RCC 7860 (cell line): Measurements from ENCODE around the gene GPS2.
"Not testable (repeated sequence)": the region's sequence is repeated elsewhere in the genome, so short reads cannot be mapped to it uniquely, and the experiment has no call there.

Experiments
- DNase-seq: peaks from one replicate; pipeline ENCODE4 v3.0.0-alpha.2; 2015; ENCODE audit warnings: low spot score
- FAIRE-seq: peaks from 2 replicates; lab custom pipeline; 2012; peaks lifted over from hg19 to GRCh38; lab: Jason Lieb, UNC

The GPS2 gene

DNA sequence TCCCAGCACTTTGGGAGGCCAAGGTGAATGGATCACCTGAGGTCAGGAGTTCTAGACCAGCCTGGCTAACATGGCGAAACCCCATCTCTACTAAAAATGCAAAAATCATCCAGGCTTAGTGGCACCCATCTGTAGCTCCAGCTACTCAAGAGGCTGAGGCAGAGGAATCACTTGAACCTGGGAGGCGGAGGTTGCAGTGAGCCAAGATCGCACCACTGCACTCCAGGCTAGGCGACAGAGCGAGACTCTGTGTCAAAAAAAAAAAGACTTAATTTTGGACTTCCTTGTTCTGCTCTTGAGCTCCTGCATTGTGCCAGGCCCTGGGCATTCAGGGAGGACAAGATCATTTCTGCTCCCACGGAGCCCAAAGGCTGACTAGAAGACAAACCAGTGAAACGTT is 22.4 kb upstream of the GPS2 start:
- not testable (repeated sequence) for FAIRE-seq, DNase-seq

DNA sequence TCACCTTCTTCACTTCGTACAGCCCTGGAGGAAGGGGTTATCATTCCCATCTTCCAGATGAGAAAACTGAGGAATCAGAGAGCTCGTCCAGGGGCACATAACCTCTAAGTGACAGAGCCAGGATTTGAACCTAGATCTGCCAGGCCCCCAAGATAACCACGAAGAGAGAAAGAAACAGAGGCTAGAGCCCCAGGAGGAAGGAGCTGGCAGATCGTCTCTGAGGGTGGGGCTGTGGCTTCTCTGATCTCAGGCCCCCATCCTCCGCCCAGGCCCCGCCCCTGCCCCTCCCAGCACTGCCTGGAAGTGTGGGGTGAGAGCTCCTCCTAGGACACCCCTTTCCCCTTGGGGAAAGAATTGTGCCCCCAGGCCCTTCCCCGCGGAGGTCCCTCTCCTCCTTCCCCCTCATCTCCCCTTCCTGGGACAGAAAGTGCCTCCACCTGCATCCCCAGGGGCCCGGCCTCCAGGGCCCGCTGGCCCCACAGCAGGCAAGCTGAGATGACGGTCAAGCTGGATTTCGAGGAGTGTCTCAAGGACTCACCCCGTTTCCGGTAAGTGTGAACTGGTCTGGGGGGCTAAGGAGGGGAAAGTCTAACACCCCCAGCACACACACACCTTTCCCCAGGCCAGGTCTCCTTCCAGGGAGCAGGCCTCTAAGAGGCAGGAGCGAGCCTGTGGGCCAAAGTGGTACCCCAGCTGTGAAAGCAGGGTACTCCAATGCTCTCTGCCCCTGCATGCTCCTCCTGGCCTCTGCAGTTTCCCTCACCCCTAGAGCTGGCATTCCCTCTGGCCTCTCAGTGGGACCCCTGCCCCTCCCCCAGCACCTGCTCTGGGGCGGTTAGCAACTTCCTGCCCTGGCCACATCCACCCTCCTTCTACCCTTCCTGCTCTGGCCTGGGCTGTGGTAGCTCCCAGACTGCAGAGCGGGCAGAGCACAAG is 21.3 kb upstream of the GPS2 start, which contains the start of gene ACAP1:
ACAP1 (plus strand) TSS at position 290 of the 936 bp plus-strand sequence; CDS start at position 496, 206 bp downstream.
- DNase-seq (no peak), FAIRE-seq (no peak)

DNA sequence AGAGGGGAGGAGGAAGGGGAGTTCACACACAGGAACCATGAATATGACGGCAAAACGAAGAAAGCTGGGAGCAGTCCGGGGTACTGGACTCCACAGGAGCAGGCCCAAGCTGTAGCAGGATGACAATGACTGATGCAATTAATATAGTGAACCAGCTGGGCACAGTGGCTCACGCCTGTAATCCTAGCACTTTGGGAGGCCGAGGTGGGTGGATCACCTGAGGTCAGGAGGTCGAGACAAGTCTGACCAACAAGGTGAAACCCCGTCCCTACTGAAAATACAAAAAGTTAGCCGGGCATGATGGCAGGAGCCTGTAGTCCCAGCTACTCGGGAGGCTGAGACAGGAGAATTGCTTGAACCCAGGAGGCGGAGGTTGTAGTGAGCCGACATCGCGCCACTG is 20.6 kb upstream of the GPS2 start:
- not testable (repeated sequence) for DNase-seq, FAIRE-seq

DNA sequence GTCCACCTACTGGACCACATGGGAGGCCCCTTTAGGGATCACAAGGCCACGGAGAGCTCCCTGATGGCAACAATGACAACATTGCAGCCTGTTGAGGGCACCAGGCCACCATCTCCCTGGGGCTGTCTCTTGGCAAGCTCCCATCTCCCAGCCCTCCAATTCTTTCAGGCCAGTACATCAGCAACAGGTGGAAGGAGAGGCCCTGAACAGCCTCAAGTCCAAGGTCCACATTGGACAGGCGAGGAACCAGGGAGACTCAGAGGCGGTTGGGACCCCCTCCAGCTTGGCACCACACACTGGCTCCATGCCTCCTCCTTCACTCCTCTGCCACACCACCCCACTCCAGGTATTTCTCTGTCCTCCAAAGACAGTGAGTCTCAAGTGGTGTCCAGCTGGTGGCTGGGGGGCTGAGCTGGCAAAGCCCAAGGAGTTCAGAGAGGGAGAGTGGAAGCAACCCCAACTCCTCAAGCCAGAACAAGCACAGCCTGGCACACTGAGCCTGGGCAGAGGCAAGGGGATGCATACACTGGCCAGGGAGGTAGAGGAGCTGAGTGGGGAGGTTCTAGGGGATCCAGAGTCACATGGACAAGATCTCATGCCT is 19.9 kb upstream of the GPS2 start:
- FAIRE-seq, result no peak
- DNase-seq, result no peak

DNA sequence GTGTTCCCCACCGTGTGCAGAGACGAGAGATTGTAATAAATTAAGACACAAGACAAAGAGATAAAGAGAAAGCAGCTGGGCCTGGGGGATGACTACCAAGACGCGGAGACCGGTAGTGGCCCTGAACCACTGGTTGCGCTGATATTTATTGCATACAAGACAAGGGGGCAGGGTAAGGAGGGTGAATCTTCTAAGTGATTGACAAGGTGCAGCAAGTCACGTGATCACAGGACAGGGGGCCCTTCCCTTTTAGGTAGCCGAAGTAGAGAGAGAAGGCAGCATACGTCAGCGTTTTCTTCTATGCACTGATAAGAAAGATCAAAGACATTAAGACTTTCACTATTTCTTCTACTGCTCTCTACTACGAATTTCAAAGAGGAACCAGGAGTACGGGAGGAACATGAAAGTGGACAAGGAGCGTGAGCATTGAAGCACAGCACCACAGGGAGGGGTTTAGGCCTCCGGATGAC is 17.5 kb upstream of the GPS2 start:
- not testable (repeated sequence) for FAIRE-seq, DNase-seq

DNA sequence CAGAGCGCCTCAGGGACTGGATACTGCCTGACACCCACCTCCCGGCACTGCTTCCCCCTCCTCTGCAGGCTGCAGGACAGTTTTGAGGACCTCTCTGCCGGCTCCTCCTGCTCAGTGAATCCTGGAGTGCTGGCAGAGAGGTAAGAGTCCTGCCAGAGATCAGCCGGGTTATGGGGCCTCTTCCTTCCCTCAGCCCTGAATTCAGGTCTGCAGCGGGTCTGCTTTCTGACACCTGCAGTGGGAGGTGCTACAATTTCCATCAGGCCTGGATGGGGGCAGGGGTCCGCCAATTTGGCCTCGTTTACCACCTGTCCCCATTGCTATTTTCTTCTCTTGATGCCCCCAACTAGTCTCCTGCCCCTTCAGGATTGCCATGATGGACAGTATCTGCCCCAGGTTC is 17.0 kb upstream of the GPS2 start:
- DNase-seq (no peak), FAIRE-seq (no peak)

DNA sequence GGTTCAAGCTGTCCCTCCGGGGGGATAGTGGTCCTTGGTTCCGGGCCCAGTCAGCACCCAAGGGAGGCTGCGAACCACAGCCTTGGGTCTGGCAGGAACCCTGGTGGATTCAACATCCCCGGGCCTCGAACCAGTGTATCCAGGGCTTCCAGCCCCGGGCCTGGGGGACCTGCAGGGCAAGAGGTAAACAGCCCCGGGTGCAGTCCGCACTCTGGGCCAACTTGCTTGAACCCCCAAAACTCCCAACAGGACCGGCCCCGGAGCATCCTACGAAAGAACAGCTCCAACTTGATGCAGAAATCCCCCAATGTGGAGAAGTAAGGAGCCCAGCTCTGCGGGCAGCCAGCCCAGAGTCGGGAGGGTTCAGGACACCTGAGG is 15.5 kb upstream of the GPS2 start:
- no peak for DNase-seq
- no peak for FAIRE-seq

DNA sequence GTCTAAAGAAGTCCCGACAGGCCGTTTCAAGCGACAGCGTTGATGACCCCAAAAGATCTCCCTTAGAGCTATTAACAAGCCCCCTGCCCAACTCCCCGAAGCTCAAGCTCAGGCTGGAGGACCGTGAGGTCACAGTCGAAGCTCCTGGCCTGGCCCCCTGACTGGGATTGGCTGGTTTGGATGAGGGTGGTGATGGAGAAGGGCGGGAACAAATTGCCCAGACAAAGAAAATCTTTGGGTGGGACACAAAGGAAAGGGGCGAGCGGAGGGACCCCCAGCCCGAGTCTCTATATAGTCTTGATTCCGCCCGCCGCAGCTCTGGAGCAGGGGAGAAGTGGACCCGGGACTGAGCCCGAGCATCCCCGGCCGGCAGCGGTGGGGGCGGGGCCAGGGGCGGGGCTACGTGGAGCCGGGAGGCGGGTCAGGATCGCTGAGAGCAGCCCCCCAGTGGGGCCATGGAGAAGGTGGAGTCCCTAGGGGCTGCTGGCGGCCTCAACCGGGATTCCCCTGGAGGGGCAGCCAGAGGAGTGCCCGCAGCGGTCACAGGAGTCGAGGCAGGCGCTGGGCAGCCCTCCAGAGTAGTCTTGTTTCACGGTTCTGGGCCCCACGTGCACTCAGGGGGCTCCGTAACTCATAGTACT is 15.0 kb upstream of the GPS2 start:
- no peak for FAIRE-seq
- DNase-seq, result peak; percentile 29

DNA sequence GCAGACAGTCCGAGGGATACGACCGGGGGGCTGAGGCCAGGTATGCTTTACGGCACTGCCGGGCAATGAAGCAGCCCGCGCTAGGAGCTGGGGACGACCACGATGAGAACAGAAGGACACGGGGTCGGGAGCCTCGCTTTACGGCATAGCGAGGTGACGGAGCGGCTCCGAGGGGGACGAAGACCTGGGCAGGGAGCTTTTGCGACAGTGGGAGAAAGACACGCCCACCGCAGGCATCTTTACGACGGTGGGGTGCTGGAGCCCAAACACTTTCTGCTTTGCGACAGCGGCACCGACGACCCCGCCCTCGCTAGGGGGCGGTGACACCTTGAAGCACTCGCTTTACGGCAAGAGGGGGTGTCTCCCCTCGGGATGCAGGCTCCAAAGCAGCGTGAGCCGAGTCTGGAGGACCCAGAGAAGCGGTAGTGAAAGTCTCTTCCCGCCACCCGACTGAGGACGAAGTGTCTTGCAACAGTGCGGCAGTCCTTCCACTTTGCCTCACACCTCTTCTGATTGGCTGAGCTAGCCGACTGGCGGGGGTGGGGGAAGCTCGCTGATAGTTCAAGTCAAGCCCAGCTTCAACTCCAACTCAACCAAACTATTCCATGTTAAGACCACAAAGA is 14.3 kb upstream of the GPS2 start:
- FAIRE-seq, result peak; percentile 83
- peak; percentile 93 for DNase-seq

DNA sequence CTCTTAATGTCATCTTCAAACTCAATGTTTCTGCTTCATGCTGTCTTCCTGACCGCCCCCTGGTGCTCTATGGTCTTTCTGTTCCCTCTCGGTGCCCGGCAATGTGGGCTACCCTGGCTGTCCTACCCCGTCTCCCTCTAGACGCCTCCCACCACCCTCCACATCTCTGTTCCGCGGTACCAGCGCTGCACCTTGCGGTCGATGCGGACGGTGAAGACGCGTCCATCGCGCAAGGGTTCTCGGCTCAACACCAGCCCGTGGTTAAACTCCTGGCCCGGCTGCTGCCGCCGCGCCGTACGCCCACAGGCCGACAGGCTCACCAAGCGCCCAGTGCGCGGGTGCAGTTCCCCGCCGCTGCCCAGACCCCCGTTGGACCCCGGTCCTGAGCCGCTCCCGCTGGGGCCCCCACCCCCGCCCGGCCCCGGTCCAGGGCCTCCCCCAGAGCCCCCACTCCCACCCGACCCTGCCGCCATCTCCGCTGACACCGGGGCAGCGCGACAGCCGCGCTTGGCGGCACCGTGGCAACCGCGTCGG is 13.7 kb upstream of the GPS2 start, which contains the start of gene NEURL4:
NEURL4 (minus strand) TSS at position 496 of the 534 bp plus-strand sequence; CDS start at position 473, 23 bp downstream.
- FAIRE-seq, result no peak
- DNase-seq, result no peak

DNA sequence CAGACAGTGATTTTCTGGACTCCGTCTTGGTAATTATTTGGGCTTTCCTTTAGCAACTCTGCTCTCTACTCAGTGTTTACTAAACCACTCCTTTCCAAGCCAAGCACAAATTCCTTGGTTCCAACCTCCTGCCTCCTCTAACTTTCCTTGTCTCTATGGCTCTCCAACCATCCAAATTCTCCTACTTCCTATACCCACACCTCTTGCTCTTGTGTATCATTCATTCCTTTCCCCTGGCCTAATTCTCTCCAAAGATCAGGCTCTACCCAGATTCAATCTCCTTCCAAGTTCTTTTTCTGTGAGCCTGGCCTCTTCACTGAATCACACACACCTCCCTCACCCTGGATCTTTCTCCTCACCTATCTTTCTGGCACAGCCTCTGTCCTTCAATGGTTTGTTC is 12.8 kb upstream of the GPS2 start:
- DNase-seq (no peak), FAIRE-seq (no peak)

DNA sequence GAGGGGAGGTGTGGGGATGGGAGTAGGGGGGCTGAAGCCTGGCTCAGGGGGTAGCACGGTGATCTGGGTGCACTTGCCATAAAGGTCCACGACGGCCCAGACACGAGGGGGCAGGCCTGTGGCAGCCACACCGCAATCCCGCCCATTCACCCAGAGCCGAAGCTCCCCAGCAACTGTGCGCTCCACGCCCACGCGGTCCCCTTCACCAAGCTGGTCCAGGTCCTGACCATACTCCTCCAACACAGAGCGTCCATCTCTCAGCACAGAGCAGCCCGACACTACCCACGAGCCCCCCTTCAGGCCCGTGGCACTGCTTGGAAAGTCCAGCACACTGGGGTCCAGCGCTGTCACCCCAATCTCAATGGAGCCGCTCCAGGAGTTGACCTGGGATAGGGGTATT is 12.3 kb upstream of the GPS2 start:
- FAIRE-seq (no peak), DNase-seq (no peak)

DNA sequence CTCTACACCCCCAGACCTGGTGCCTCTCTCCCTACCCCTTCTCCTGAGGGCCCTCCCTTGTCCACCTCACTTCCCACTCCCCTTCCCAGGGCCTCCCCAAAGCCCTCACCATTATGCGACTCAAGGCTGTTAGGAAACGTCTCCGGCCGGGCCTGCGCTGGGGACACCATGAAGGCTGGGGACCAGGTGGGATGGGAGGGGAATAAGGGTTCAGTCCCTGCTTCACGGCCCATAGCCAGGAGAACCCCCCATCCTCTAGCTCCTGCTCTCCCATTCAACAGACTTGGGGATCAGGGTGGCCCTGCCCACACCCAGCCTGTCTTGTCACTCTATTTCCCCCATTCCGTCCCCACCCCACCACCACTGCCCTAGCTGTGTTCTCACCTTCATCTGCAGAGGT is 11.9 kb upstream of the GPS2 start:
- no peak for DNase-seq
- FAIRE-seq, result no peak

DNA sequence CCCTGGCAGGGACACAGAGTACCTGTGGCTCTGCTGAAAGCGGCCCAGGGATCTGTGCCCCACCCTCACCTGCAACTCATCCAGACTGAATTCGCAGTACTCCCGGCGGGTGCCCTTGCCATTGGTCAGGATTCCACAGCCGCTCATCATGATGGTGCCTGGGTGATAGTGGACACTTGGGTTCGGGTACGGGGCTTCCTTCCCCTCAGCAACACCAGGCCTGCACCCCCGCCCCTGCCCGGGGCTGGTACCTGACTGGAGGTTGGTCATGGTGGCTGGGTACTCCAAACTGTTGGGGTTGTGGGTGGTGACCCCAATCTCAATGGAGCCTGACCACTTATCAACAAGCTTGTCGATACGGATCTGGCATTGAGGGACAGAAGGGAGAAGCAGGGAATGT is 11.0 kb upstream of the GPS2 start:
- DNase-seq (no peak), FAIRE-seq (no peak)

DNA sequence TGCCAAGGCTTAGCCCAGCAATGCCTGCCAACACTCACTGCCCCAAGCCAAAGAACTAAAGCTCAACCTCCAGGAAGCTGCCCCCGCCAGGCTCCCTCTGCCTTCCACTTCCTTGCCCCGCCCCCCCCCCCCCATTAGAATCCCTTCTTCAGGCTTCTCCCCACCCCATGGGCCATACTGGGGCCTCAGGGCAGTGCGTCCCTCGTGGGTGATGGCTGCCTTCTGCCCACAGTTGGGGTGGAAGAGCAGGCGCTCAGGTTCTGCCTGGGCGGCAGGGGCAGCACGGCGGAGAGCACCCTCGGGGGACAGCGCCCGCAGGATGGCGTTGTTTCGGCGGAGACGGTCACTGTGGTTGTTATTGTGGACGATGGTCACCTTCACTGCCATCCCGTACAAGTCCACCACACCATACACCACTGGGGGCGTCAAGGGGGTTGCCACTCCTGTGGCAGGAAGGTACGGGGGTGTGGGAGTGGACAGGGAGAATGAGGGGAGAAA is 9.9 kb upstream of the GPS2 start:
- DNase-seq (no peak), FAIRE-seq (no peak)

DNA sequence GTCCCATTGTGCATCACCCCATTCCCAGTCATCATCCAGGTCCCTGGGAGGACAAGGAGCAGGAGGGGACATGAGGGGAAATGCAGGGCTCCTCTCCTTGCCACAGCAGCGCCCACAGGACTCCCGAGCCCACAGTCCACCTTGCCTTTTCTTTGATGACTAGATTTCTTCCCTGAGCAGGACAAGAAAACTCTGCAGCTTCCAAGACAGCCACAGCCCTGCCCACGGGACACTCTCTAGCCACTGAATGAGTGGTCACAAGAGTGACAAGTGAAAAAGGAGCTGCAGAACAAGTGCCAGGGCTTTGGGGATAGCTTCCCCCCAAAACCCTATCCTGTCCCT is 9.2 kb upstream of the GPS2 start:
- DNase-seq (no peak), FAIRE-seq (no peak)

DNA sequence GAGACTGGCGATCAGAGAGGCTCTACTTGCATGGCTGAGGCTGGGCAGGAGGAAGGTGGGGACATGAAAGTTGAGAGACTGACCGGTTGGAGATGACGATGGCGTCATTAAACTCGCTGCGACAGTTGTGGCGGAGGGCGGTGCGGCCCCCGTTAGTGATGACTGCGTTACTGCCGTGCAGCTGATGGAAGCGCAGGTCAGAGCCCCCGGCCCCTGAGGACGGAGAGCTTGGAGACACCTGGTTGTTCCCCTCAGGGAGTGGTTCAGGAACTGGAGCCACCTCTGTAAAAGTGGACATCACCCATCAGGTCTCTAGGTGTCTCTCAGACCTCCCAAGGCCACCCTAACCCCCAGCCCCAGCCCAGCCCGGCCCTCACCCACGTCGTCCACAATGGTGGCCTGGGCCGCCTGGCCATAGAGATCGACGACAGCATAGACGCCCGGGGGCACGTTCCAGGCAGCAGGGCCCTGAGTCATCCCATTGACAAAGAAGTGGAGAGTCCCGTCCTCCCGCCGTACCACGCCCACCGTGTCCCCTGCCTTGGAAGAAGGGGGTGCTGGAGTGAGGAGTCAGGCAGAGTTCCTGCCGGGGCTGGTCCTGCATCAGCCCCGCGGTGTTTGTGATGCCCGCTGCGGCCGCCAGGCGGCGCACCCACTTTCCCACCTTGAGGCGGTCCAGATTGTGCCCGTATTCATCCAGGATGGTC is 8.7 kb upstream of the GPS2 start:
- FAIRE-seq, result no peak
- no peak for DNase-seq

DNA sequence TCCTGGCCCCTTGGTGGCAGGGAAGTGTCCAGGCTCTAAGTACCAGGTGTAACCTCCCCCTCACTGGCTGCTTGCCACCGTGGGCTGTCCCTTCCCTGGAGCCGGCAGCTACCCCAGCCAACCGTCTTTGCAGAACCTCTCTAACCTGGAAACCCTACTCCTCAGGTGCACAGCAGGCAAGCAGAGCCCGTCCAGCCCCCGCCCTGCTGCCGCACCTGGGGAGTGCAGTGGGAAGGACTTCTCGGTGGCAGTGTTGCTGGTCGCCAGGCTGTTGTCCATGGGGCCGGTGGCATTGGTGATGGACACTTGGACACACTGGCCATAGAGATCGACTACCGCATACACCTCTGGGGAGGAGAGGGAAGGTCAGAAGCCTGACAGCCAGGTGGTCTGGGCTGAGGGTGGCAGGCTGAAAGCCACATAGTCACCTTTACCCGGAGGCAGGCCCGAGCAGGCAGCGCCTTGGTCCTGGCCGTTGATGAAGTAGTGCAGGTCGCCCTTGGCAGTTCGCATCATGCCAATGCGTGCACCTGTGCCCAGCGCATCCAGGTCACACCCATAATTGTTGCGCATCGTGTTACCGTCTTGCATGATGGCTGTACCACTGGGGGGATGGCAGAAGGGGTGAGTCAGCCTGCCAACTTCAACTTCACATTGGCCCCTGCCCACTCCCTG is 7.5 kb upstream of the GPS2 start:
- no peak for FAIRE-seq

DNA sequence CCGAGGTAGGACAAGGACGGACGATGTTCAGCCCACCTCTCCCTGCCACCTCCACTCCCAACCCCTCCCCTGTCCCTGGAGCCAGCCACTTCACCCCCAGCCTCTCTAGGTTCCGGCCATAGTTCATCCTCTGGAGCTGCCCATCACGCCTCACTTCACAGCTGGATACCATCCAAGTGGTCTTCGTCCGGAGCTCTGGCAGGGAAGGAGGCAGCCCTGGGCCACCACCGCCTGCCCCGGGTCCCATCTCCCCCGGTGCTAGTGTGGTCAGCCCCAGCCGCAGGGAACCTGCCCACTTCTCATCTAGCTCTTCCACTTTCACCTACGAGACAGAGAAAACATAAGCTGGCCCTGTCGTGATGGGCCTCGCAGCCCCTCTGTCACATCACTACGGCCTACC is 6.3 kb upstream of the GPS2 start:
- DNase-seq (no peak), FAIRE-seq (no peak)

More for the DNA sequence above, 7.5 kb upstream of the GPS2 start:
- DNase-seq, result no peak
